HCEC 1CT (cell line): ENCODE data around the gene MASP2.
"Not testable (repeated sequence)": the region's sequence is repeated elsewhere in the genome, so short reads cannot be mapped to it uniquely, and the experiment has no call there.

Source experiments
- DNase-seq: peaks from one replicate; pipeline ENCODE4 v3.0.0-alpha.2; 2017

MASP2 gene

DNA sequence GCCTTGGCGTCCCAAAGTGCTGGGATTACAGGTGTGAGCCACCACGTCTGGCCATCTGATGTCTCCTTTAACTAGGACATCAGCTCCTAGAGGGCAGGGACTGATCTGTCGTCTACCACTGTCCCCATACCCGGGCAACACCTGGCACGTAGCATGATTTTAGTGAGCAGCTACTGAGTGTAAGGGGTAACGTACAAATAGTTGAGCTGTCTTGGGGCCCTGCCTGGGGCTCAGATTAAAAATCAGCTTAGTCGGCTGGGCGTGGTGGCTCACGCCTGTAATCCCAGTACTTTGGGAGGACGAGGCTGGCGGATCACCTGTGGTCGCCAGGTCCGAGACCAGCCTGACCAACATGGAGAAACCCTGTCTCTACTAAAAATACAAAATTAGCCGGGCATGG, 11.0 kb upstream of the MASP2 start:
- DNase-seq: no peak

DNA sequence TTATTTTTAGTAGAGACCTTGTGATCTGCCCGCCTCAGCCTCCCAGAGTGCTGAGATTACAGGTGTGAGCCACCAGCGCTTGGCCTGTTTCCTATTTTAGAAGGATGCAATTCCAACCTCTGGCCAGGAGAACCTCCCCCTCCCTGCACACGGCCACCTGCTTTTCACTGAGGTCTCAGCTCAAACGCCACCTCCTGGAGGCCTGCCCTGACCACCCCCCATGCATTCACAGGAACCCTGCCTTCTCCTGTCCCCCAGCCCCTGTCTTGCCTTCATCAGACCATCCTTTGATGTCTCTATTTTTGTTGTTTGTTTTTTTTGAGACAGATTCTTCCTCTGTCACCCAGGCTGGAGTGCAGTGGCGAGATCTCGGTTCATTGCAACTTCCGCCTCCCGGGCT, 10.4 kb upstream of the MASP2 start:
- no peak for DNase-seq

DNA sequence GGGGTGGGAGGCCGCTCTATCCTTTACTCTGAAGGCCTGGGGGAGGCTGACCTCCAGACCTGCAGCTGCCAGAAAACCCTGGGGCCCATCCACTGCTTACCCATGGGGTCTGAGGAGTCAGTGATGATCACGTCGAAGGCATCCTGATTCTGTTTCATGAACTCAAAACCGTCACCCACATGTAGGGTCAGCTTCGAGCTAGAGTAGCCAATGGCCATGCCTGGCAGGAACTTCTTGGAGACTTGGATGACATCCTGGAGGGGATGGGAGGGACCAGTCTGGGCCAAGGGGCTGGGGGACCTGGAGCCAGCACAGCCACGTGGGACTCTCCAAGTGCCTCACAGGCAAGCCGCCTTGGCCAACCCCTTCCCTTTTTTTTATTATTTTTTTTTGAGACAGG, 9.5 kb upstream of the MASP2 start:
- no peak for DNase-seq

DNA sequence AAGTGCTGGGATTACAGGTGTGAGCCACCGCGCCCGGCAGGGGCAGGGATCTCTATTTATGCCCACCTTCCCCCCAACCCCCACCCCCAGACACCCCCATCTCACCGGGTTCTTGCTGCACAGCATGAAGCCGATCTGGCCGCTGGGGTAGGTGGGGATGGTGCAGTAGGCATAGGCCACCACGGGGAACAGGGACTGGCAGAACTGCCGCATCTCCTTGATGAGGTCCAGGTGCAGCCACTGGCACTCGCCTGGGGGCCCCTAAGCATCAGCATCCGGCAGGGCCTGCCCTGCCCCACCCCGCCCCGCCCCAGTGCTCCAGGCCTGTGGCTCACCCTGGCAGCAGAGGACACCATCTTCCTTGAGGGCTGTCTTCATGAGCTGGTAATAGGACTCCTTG, 8.6 kb upstream of the MASP2 start:
- no peak for DNase-seq

DNA sequence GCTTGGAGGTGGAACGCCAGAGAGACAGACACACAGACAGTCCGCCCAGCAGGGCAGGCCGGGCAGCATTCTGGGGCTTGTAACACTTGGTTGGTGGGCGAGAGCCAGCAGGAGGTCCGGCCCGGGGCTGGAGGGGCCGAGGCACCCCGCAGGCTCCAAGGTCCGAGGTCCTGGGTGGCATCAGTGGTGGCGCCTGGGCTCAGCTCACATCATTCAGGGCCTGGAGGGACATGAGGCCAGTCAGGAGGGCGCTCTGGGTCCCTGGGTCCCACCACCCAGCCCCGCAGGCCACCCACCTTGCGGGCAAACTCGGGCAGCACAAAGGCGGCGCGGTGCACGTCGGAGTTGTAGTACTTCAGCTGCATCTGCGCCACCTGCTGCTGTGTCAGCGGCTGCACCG, 7.6 kb upstream of the MASP2 start:
- DNase-seq: no peak

DNA sequence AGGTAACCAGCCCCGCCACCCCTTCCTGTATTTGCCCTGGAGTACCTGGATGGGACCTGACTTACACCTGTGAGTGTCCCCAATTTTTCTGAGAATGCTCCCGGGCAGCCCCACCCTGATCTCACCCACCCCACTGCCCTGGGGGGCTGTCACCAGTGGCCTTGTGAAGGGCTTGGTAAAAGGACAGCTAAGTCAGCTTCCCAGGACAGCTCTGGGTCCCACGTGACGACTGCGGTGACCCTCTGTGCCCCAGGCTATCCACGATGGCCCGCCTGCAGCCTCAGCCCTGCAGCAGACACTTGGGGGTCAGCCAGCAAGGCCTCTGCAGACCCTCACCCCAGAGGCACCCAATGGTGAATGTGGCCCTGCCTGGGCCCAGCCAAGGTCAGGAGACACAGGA, 7.1 kb upstream of the MASP2 start:
- DNase-seq: no peak

DNA sequence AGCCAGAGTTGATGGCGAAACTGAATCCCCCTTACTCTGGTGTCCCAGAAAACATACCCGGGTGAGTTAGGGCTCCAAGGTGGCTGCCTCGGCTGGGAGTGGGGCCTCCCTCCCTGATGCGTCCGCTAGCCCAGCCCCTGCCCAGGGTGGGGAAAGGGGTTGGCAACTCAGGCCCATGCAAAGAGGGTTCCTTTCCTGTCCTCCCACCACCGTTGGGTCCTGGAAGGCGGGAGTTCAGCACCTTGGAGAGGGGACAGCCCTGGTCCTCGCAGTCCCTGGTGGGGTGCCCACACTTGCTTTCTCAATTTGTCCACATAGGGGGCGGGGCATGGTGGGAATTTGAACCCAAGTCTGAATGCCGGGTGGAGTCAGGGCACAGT, 6.7 kb upstream of the MASP2 start:
- no peak for DNase-seq

DNA sequence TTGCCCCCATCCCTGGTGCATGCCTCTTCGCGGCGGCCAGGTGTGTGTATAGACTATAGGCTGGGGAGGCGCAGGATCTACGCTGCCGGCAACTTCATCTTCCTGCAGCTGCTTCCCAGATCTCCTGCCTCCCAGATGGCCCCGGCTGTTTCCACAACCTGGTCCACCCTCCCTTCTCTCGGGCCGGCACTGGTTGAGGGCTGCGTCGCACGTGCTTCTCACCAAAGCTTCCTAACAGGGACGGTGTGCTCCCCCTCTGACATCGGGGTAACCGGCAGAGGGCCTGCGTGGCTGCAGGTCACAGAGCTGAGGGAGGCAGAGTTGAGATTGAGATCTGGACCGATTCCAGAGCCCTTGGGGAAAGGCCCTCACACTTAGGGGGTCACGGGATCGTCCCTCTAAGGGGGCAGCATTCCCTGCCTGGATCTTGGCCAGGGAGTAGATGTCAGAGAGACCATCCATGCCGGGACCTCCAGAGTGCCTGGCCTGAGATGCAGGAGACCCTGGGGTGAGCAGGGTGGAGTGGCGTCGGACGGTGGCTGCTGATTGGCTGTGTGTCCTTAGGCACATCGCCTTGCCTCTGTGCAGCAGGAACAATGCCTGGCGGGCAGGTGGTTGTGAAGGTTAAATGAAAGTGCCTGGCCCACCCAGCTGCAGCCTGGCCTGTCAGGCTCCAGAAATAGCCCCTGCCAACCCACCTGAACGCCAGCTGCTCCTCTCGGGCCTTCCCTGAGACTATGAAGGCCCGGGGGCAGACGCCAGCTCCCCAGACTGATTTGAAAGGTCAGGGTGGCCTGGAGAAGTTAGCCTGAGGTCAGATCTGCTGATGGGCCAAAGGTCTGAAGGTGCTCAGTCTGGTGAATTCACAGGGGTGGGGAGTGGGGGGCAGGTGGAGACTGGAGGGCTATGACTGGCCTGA, 6.1 kb upstream of the MASP2 start:
- DNase-seq: no peak

DNA sequence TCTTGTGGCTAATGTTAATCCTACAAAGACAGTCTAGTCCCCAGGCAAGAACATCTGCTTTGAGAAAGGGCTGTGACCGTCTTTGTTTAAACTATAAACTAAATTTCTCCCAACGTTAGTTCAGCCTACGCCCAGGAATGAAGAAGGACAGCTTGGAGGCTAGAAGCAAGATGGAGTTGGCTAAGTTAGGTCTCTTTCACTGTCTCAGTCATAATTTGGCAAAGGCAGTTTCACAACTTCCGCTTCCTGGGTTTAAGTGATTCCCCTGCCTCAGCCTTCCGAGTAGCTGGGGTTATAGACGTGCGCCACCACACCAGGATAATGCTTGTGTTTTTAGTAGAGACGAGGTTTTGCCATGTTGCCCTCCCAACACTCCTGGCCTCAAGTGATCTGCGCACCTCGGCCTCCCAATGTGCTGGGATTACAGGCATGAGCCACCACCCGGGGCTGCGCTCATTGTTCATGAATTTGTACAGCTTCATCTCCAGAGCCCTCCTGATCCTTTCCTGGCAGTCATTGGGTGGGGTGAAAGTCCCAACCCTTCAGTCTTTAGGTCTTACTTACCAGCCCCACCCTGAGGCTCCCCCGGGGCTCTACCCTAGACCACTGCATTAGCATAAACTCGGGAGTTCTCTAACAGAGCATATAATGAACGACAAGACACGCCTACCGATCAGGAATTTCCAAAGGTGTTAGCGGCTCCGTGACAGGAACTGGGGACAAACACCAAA, 4.9 kb upstream of the MASP2 start:
- DNase-seq: peak; percentile 39

DNA sequence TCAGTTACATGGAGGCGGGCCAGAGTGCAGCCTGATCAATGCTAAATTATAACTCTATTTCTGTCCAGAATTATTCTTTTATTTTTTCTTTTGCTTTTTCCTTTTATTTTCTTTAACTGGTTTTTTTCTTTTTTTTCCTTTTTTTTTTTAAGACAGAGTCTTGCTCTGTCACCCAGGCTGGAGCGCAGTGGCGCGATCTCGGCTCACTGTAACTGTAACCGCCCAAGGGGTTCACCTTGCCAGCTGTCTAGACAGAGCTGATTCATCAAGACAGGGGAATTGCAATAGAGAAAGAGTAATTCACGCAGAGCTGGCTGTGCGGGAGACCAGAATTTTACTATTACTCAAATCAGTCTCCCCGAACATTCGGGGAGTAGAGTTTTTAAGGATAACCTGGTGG, 4.1 kb upstream of the MASP2 start:
- not testable (repeated sequence) for DNase-seq

DNA sequence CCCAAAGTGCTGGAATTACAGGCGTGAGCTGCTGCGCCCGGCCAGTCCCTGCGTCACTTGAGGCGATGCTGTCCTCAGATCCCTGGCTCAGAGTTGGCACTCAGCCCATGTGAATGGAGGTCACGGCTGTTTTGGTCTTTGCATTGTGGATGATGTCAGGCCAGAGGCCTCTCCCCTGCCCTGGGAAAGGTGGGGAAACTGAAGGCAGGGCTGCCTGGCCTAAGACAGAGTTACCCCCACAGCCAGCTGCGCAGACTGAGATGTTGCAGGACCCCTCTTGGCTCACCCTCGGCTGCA, 821 bp downstream of the MASP2 start:
- DNase-seq: no peak

DNA sequence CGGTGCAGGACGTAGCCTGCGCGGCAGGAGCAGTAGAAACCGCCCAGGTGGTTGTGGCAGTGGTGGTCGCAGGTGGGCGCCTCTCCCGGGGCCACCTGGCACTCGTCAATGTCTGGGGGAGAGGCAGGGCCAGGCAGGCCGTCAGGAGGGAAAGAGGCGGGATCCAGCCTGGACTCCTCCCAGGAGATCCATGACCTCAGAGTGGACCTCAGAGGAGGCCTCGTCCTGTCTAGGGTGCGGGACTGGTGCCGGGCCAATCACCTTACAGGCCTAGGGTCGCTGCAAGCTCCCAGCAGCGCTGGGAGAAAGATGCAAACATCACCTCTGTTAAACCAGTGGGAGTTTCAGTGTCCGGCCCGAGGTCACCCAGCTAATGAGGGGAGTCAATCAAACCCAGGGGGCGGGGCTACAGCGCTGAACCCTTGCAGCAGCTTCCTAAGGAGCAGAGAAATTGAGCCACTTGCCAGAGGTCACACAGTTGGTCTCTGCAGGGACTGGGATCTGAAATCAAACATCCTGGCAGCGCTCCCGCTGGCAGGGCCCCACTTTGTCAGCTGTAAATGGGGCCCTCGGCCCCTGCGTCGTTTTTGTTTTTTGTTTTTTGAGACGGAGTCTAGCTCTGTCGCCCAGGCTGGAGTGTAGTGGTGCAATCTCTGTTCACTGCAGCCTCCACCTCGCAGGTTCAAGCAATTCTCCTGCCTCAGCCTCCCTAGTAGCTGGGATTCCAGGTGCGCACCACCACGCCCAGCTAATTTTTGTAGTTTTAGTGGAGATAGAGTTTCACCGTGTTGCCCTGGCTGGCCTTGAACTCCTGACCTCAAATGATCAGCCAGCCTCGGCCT, 1.4 kb downstream of the MASP2 start:
- DNase-seq: no peak

DNA sequence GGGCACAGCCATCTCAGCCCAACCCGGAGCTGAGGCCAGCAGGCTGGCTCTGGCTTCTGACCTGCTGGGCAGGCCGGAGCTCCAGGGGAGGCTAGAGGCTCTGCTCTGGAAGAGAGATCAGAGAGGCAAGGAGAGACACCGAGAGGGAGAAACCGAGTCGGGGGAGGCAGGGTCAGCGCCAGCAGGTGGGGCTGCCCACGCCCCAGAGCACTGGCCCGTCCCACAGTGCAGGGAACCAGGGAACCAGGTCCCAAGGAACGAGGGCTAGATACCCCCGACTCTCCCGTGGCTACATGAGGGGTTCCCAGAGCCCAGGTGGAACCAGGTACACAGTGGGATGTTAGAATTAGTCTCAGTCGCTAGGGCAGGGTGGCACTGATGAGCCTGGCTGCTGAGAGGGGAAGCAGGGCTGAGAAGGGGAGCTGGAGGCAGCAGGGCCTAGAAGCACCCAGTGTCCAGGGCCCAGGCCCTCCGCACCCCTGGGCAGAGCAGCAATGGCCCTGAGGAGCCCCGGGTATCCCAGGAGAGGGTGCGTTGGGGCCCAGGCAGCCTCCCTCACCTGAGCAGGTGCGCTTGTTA, 2.1 kb downstream of the MASP2 start:
- DNase-seq: no peak

DNA sequence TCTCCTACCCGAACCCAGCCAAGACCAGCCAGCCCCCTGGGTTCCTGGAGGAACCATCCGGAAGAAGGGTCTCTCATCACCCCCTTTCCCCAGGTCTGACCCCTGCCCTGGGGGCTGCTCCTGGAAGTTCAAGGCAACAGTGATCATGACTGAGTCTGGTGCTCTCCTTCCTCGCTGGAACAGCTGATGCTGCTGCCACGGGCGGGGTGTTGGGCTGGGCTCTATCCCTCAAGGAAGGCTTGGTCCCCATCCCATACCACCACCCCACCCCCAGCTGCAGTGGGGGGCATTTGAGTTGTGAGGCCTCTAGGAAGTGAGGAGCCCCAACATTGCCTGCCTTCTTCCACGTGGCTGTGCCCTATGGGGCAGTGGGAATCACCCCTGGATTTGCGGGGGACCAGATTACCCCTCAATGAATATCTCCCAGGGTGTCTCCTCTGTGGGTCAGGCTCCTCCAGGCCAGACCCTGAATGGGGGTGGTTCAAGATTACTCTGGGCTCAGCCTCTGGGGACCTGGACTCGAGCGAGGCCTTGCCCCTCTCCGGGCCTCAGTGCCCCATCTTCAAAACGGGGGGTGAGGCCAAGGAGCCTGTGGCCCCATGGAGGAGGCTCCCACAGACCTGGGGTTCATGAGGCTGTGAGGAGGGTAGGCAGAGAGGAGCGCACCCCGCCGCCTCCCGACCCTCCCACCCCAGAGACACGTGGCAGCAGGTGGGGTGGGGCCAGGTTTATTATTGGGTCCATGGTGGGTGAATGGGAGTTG, 2.8 kb downstream of the MASP2 start:
- DNase-seq: no peak

DNA sequence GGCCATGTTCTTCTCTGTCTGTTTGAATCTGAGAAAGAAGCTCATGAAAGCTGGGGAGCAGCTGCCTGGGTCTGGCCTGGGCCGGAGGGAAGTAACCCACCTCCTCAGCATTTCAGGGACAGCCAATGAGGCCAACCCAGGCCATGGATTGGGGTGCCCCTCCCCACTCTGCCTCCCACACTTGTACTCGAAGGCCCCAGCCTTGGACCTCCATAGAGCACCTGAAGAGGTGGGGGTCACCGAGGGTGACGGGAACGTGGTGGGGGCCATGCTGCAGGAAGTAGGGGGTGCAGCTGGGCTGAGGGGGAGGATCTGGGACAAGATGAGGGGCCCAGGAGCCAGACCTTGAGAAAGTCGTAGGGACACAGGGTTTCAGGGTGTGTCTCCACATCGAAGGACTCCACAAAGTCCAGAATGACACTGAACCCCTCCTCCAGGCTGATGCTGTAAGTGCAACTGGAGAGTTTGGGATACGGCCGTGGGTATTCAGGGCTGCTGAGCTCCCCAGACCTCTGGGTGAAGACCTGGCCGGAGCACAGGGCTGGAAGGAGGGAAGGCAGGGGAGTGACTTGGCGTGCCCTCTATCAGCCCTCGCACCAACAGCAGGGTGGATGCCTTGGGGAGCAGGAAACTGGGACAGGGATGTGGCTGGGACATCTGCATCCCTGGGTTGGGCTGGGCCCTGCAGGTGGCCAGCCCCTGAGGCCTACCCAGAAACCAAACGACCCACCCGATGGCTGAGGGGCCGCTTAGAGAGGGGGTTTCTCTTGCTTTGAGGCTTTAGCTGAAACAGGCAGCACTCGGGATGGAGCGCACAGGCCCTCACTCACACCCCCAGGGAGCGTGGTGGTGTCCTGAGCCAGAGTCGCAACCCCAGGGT, 3.8 kb downstream of the MASP2 start:
- no peak for DNase-seq

DNA sequence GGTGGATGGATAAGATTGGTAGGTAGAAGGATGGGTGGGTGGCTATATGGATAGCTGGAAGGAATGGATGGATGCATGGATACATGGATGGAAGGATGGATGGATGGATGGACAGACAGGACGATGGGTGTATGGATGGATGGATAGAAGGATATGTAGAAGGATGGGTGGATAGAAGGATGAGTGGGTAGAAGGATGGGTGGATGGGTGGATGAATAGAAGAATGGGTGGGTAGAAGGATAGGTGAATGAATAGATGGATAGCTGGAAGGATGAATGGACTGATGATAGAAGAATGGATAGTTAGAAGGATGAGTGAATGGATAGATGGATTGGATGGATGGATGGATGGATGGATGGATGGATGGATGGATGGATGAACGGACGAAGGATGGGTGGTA, 5.0 kb downstream of the MASP2 start:
- DNase-seq: no peak

DNA sequence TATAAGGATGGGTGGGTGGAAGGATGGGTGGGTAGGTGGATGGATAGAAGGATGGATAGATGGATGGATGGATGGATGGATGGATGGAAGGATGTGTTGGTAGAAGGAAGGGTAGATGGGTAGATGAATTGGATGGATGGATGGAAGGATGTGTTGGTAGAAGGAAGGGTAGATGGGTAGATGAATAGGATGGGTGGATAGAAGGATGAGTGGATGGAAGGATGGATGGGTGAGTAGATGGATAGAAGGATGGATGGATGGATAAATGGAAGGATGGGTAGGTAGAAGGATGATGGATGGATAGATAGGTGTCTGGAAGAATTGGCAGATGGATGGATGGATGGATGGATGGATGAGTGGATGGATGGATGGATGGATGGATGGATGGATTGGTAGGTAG, 6.0 kb downstream of the MASP2 start:
- DNase-seq: no peak

DNA sequence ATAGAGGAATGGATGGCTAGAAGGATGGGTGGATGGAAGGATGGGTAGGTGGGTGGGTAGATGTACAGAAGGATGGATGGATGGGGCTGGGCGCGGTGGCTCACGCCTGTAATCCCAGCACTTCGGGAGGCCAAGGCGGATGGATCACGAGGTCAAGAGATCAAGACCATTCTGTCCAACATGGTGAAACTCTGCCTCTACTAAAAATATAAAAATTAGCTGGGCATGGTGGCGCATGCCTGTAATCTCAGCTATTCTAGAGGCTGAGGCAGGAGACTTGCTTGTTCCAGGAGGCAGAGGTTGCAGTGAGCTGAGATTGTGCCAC, 7.0 kb downstream of the MASP2 start:
- not testable (repeated sequence) for DNase-seq

DNA sequence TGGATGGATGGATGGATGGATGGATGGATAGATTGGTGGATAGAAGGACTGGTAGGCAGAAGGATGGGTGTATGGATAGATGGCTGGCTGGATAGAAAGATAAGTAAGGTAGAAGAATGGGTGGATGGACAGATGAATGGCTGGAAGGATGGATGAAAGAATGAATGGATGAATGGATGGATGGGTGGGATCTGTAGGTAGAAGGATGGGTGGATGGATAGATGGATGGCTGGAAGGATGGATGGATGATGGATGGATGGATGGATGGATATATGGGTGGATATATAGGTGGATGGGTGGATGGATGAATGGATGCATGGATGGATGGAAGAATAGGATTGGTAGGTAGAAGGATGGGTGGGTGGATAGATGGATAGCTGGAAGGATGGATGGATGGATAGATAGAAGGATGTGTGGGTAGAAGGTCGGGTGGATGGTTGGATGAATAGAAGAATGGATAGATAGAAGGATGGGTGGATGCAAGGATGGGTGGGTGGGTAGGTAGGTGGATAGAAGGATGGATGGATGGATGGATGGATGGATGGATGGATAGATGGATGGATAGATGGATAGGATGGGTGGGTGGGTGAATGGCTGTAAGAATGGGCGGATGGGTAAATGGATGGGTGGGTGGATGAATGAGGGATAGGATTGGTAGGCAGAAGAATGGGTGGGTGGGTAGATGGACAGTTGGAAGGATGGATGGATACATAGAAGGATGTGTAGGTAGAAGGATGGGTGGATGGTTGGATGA, 7.5 kb downstream of the MASP2 start:
- DNase-seq: no peak

DNA sequence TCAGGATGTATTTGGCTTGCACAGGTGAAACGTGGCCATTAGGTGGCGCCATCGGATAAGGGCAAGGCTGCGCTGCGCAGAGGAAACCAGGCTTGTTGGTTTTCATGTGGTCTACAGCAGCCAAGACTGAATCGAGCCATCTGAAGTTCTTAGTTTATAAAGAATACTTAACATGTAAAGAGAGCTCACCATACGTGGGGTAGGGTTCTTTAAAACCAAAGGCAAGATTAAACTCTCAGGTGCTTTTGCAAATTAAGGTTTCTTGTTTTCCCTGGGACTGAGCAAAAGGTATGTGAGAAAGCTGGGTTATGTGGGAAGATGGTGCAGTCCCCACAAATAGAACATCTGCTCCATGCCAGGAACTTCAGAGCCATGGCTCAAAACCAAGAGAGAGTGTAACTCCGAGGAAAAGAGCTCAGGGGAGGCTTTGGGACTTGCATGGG, 9.3 kb downstream of the MASP2 start:
- DNase-seq: peak; percentile 72
